Ovary (tissue), 3 donors: Measurements from ENCODE around the gene COPB2.

ENCODE experiments used
- CTCF ChIP-seq, 3 donors: fragments of 450-650 bp in 2 of 3; fragments of 200-600 bp in 1 of 3; IDR thresholded peaks; one replicate each; pipeline versions ENCODE4 v1.5.1 to v1.8.0; 2016 to 2022; ENCODE audit warnings: antibody characterized with exemption in 3 of 3, mild to moderate bottlenecking in 1 of 3
- POLR2A ChIP-seq: fragments of 450-650 bp; IDR thresholded peaks from one replicate; pipeline ENCODE4 v1.6.1; 2017; ENCODE audit warnings: antibody characterized with exemption, mild to moderate bottlenecking, moderate library complexity
- donor health status: DM: no; HTN: no; CAD: no.

GRCh38 chr3:139354661-139355060, 34.8 kb downstream of the COPB2 start:
- no peak for TF ChIP-seq CTCF (IDR thresholded peaks at IDR 0.05)
- no peak for TF ChIP-seq POLR2A
